B cell (primary cell): ENCODE data around the gene SLC25A4. TPM values are rescaled to one million over a fixed set of nuclear protein-coding genes. Genes with fewer than 3 reads are reported as not detected.

ENCODE experiments used
- ATAC-seq: fragments of 200-7000 bp; cut with Tn5 transposase; one replicate; pipeline ENCODE4 v1.10.0; 2021; ENCODE audit warnings: low read depth, mild to moderate bottlenecking, moderate number of reproducible peaks, moderate library complexity
- CTCF ChIA-PET: fragments of 350-600 bp; sonication (Branson Sonifier 250); formaldehyde crosslinking; loops from one replicate; lab custom pipeline; 2021; ENCODE audit warnings: antibody characterized with exemption, inconsistent platforms; lab: Charles Lee
- POLR2A ChIA-PET: fragments of 350-600 bp; sonication (Branson Sonifier 250); formaldehyde crosslinking; loops from one replicate; lab custom pipeline; 2021; ENCODE audit warnings: antibody characterized with exemption; lab: Charles Lee
- DNase-seq: peaks from one replicate; pipeline ENCODE4 v3.0.0; 2013
- H2AFZ ChIP-seq: 2 replicates; pipeline ENCODE4 v1.6.1; 2012; ENCODE audit warnings: mild to moderate bottlenecking, low read depth, low read length; ENCODE audit not compliant: insufficient read depth, poor library complexity, severe bottlenecking
- H3K27ac ChIP-seq, 2 donors: 1 replicate in 1 of 2; 2 replicates in 1 of 2; pipeline ENCODE4 v1.5.1; 2012 to 2013; ENCODE audit warnings: low read length in 2 of 2, mild to moderate bottlenecking in 2 of 2, moderate library complexity in 1 of 2
- H3K27me3 ChIP-seq, 4 experiments: fragments of 200-600 bp in 1 of 4; sonication (generic) in 1 of 4; replicated peaks in 1 of 4; 1 replicate in 2 of 4; 2 replicates in 2 of 4; pipeline versions ENCODE4 v1.6.1 to v1.7.0; 2013 to 2016; ENCODE audit warnings: low read length in 3 of 4, mild to moderate bottlenecking in 2 of 4, mixed read lengths in 1 of 4, moderate library complexity in 1 of 4; ENCODE audit not compliant: insufficient read depth in 4 of 4, control insufficient read depth in 3 of 4; ENCODE audit errors: control extremely low read depth in 1 of 4
- H3K36me3 ChIP-seq, 2 experiments: replicated peaks in 1 of 2; 1 replicate in 1 of 2; 2 replicates in 1 of 2; pipeline versions ENCODE4 v1.6.1 to v1.7.1; 2013; ENCODE audit warnings: low read length in 1 of 2; ENCODE audit not compliant: insufficient read depth in 2 of 2, control insufficient read depth in 1 of 2; ENCODE audit errors: control extremely low read depth in 1 of 2, extremely low read depth in 1 of 2
- H3K4me1 ChIP-seq, 2 donors: fragments of 200-600 bp in 1 of 2; sonication (generic) in 1 of 2; 1 replicate in 1 of 2; 2 replicates in 1 of 2; pipeline versions ENCODE4 v1.5.1 to v1.6.1; 2013 to 2017; ENCODE audit warnings: low read length in 2 of 2; ENCODE audit not compliant: control insufficient read depth in 2 of 2, insufficient read depth in 2 of 2
- H3K4me2 ChIP-seq: replicated peaks from 2 replicates; pipeline ENCODE3; 2012; ENCODE audit warnings: mild to moderate bottlenecking, low read depth, low read length; ENCODE audit not compliant: poor library complexity, severe bottlenecking
- H3K4me3 ChIP-seq, 5 experiments: fragments of 200-600 bp in 1 of 5; sonication (generic) in 1 of 5; 1 replicate in 3 of 5; 2 replicates in 2 of 5; pipeline versions ENCODE4 v1.5.1 to v1.7.0; 2011 to 2016; ENCODE audit warnings: low read length in 4 of 5, mild to moderate bottlenecking in 4 of 5, low read depth in 2 of 5, control low read depth in 1 of 5, moderate library complexity in 1 of 5; ENCODE audit not compliant: insufficient read depth in 1 of 5; ENCODE audit errors: control extremely low read depth in 1 of 5, extremely low read depth in 1 of 5
- H3K79me2 ChIP-seq: fragments of 200-600 bp; sonication (generic); one replicate; pipeline ENCODE4 v1.6.0; 2016; ENCODE audit warnings: low read length; ENCODE audit not compliant: control insufficient read depth, insufficient read depth
- H3K9ac ChIP-seq: fragments of 200-600 bp; sonication (generic); 2 replicates; pipeline ENCODE4 v1.6.1; 2017; ENCODE audit warnings: mild to moderate bottlenecking, low read length, moderate library complexity
- H3K9me3 ChIP-seq, 3 donors: one replicate each; pipeline versions ENCODE4 v1.6.1 to v1.7.1; 2013; ENCODE audit warnings: low read length in 2 of 3; ENCODE audit not compliant: control insufficient read depth in 2 of 3, insufficient read depth in 1 of 3; ENCODE audit errors: control extremely low read depth in 1 of 3
- H4K20me1 ChIP-seq: 2 replicates; pipeline ENCODE4 v1.6.0; 2012; ENCODE audit warnings: mild to moderate bottlenecking, low read length; ENCODE audit not compliant: insufficient read depth, control insufficient read depth, poor library complexity, severe bottlenecking
- H3K27ac Mint-ChIP-seq: one replicate; pipeline ENCODE4 v1.8.0; 2021; ENCODE audit warnings: mixed read lengths
- H3K27me3 Mint-ChIP-seq: one replicate; pipeline ENCODE4 v1.8.0; 2021; ENCODE audit warnings: mixed read lengths
- H3K4me1 Mint-ChIP-seq: one replicate; pipeline ENCODE4 v1.8.0; 2021; ENCODE audit warnings: mixed read lengths
- H3K4me3 Mint-ChIP-seq: one replicate; pipeline ENCODE4 v1.8.0; 2021; ENCODE audit warnings: mixed read lengths
- H3K9me3 Mint-ChIP-seq: one replicate; pipeline ENCODE4 v1.8.0; 2022; ENCODE audit warnings: mixed read lengths; ENCODE audit not compliant: insufficient read depth
- CTCF ChIP-seq: fragments of 200-600 bp; IDR thresholded peaks from one replicate; pipeline ENCODE4 v1.8.0; 2022; ENCODE audit warnings: antibody characterized with exemption, mild to moderate bottlenecking
- EZH2 ChIP-seq: IDR thresholded peaks from 2 replicates; pipeline ENCODE4 v1.6.1; 2012; ENCODE audit warnings: borderline replicate concordance, low read depth, mild to moderate bottlenecking, moderate library complexity, low read length; ENCODE audit not compliant: insufficient read depth, poor library complexity, severe bottlenecking
- WGBS: methylation state at CpG from one replicate; pipeline ENCODE4 v1.1.5; 2013; ENCODE audit warnings: missing lambda C conversion rate; ENCODE audit not compliant: insufficient coverage; 5-methylcytosine and 5-hydroxymethylcytosine counted together
- intact Hi-C: fragments of 100-400 bp; cut with micrococcal nuclease; formaldehyde crosslinking; loops from one replicate; pipeline ENCODE4 v1.10.0; 2022
- polyA plus RNA-seq: library from polyadenylated mRNA; depleted of rRNA; stranded (reverse); fragments of >200 nt; gene quantifications from 2 replicates; pipeline ENCODE4 v1.2.3, GENCODE V29; 2012
- total RNA-seq, 2 donors: library from RNA; stranded (reverse); fragments of 120-200 nt in 1 of 2; gene quantifications; 1 replicate in 1 of 2; 2 replicates in 1 of 2; pipeline versions ENCODE4 v1.2.3 to v1.2.4, GENCODE V29; 2013 to 2022

Gene SLC25A4
- total and polyA plus RNA-seq, 2 donors (not counting 1 experiment from before 2014, with no cell fraction given): 7.3 to 11.7 TPM

GRCh38 chr4:185112104-185112503, 31.0 kb upstream of the SLC25A4 start:
- POLR2A ChIA-PET: no interaction called here
- H3K4me2 ChIP-seq: no peak overlapping the region

GRCh38 chr4:185113340-185113739, 29.7 kb upstream of the SLC25A4 start:
- H3K9me3 Mint-ChIP-seq: no peaks in the 10 kb centered on the region

More at GRCh38 chr4:185112104-185112503, 31.0 kb upstream of the SLC25A4 start:
- H3K4me1 Mint-ChIP-seq: no peaks in the 10 kb centered on the region
- 77% methylated on average over 2 of the region's 2 CpGs for WGBS
- Histone ChIP-seq H2AFZ (no peak overlapping the region), H3K9me3 (no peaks in the 10 kb centered on the region), H3K4me3 (no peak overlapping the region), H3K27ac (no peak overlapping the region), H3K79me2 (no peaks in the 10 kb centered on the region), H3K27me3 (peaks cover 0 to 5% (median 0%) of the 10 kb centered on the region in 4 experiments), H3K9ac (no peak overlapping the region), H3K4me1 (no peaks in the 10 kb centered on the region), H4K20me1 (no peaks in the 10 kb centered on the region), H3K36me3 (no peaks in the 10 kb centered on the region)
- peaks cover 15% of the 10 kb centered on the region for H3K27me3 Mint-ChIP-seq
- no peak overlapping the region for H3K4me3 Mint-ChIP-seq
- CTCF ChIA-PET: no interaction called here
- ATAC-seq (no peak), DNase-seq (no peak)
- H3K9me3 Mint-ChIP-seq: no peaks in the 10 kb centered on the region
- no peak overlapping the region for H3K27ac Mint-ChIP-seq
- TF ChIP-seq EZH2 (no peak), CTCF (no peak)
- intact Hi-C loops: no loop called here

More at GRCh38 chr4:185113340-185113739, 29.7 kb upstream of the SLC25A4 start:
- no peaks in the 10 kb centered on the region for H3K4me1 ChIP-seq
- H2AFZ ChIP-seq: no peak overlapping the region
- no peak overlapping the region for H3K4me2 ChIP-seq
- POLR2A ChIA-PET: no interaction called here
- peaks cover 0 to 5% (median 0%) of the 10 kb centered on the region in 4 experiments for H3K27me3 ChIP-seq
- ATAC-seq (no peak), DNase-seq (no peak)
- H4K20me1 ChIP-seq: no peaks in the 10 kb centered on the region
- H3K9ac ChIP-seq: no peak overlapping the region
- CTCF ChIA-PET: no interaction called here
- no CpG with 5 or more reads among the region's 2 CpGs for WGBS
- no peak overlapping the region for H3K27ac ChIP-seq
- H3K79me2 ChIP-seq: no peaks in the 10 kb centered on the region
- Mint-ChIP-seq H3K4me1 (no peaks in the 10 kb centered on the region), H3K27me3 (peaks cover 9% of the 10 kb centered on the region), H3K27ac (no peak overlapping the region), H3K4me3 (no peak overlapping the region)
- TF ChIP-seq CTCF (no peak), EZH2 (no peak)
- no peaks in the 10 kb centered on the region for H3K9me3 ChIP-seq
- H3K36me3 ChIP-seq: no peaks in the 10 kb centered on the region
- intact Hi-C loops: no loop called here
- no peak overlapping the region for H3K4me3 ChIP-seq
